Right lobe of liver (tissue), 6 donors: Measurements from ENCODE around the gene KAT5. TPM values are rescaled to one million over a fixed set of nuclear protein-coding genes. Genes with fewer than 3 reads are reported as not detected.

ENCODE experiments used
- ATAC-seq, 4 donors: fragments of 200-7000 bp; cut with Tn5 transposase; one replicate each; pipeline ENCODE4 v1.9.1; 2020; ENCODE audit warnings: mild to moderate bottlenecking in 4 of 4, moderate library complexity in 4 of 4
- DNase-seq, 3 donors: peaks; one replicate each; pipeline ENCODE4 v3.0.0-alpha.2; 2020
- H3K27ac ChIP-seq, 3 donors: fragments of 200-600 bp; one replicate each; pipeline ENCODE4 v1.8.0; 2022
- H3K27me3 ChIP-seq, 2 donors: fragments of 200-600 bp; one replicate each; pipeline ENCODE4 v1.8.0; 2022
- H3K36me3 ChIP-seq, 4 donors: fragments of 200-600 bp; sonication (generic) in 1 of 4; one replicate each; pipeline versions ENCODE4 v1.5.1 to v1.8.0; 2017 to 2022; ENCODE audit warnings: control low read depth in 1 of 4
- H3K4me1 ChIP-seq, 4 donors: fragments of 200-600 bp; sonication (generic) in 1 of 4; one replicate each; pipeline versions ENCODE4 v1.5.1 to v1.8.0; 2017 to 2022; ENCODE audit warnings: control low read depth in 1 of 4
- H3K4me3 ChIP-seq, 3 donors: fragments of 200-600 bp; one replicate each; pipeline ENCODE4 v1.8.0; 2022
- H3K9me3 ChIP-seq, 4 donors: fragments of 200-600 bp; sonication (generic) in 1 of 4; one replicate each; pipeline versions ENCODE4 v1.5.1 to v1.8.0; 2017 to 2022; ENCODE audit warnings: control low read depth in 1 of 4
- CTCF ChIP-seq, 4 donors: fragments of 200-600 bp in 3 of 4; fragments of 450-650 bp in 1 of 4; IDR thresholded peaks; one replicate each; pipeline versions ENCODE4 v1.5.1 to v1.8.0; 2016 to 2022; ENCODE audit warnings: antibody characterized with exemption in 4 of 4, mild to moderate bottlenecking in 2 of 4
- POLR2A ChIP-seq: fragments of 450-650 bp; IDR thresholded peaks from one replicate; pipeline ENCODE4 v1.6.1; 2017; ENCODE audit warnings: antibody characterized with exemption, mild to moderate bottlenecking
- WGBS: methylation state at CpG from one replicate; pipeline ENCODE4 v1.1.6; 2018; ENCODE audit warnings: low coverage, low lambda C conversion rate; ENCODE audit not compliant: insufficient coverage; ENCODE audit errors: missing lambda C conversion rate; 5-methylcytosine and 5-hydroxymethylcytosine counted together
- intact Hi-C, 2 donors: fragments of 100-400 bp; cut with DNase I; formaldehyde crosslinking; loops; one replicate each; pipeline versions ENCODE4 v1.11.2 to v1.14.1; 2022
- long read RNA-seq: library from polyadenylated mRNA; unstranded; transcript quantifications from one replicate; pipeline ENCODE4 v2.0.0, GENCODE V29; 2019
- total RNA-seq, 6 experiments: library from RNA; depleted of rRNA in 2 of 6; stranded (reverse); fragments of >200 nt in 2 of 6; fragmentation: NEBNext Ultra II Directional in 3 of 6; extraction: Animal tissue kit (Norgen Biotek cat#: 25700) in 3 of 6; gene quantifications; one replicate each; pipeline versions ENCODE4 v1.1.0 to v1.2.4, GENCODE V29; 2016 to 2023
- donor health status: DM: no; HTN: yes; CAD: no.
- donor health status: DM: no; HTN: no; CAD: no.
- donor health status: DM: no; HTN: no; CAD: no.
- donor health status: DM: no; HTN: yes; CAD: no.
- donor health status: DM: no; HTN: yes; CAD: no.

KAT5 gene
- 10 to 100 TPM; 17.8 to 30.4 (median 24.0) TPM for total RNA-seq
- long read RNA-seq, partial matches to known transcripts = 2 of 5 reads
- long read RNA-seq, other reads (novel, unspliced or antisense) = 0 of 5 reads

DNA sequence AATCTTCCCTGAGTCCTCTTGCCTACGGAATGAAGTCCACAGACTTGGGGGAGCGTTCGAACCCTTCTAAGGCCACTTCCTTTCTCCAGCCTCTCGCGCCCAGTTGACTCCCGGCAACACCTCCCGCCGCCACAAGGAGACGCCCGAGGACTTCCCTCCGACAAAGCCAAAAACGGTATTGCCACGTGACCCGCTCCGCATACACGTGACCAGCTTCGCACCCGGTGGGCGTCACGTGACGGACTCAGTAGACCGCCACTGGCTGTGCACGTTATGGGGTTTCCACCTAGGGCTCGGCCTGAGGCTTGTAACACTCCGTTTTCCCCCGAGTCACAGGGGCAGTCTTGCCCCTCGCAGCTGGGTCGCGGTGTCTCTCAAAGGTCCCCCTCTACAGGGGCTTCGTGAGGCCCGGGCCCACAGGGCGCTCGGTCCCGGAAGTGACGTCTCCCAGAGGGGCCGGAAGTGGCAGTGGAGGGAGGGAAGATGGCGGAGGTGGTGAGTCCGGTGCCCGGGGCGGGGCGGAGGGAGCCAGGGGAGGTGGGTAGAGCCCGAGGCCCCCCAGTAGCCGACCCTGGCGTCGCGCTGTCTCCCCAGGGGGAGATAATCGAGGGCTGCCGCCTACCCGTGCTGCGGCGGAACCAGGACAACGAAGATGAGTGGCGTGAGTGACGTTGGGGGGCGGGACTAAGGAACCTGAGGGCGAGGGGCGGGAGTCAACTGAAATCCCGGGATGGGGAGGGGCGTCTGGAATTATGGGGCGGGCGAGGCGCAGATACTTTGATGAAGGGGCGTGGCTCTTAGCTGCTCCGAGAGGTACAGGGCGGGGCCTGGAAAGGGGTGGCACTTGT lies at the start of gene KAT5:
KAT5 (plus strand) TSS at position 468 of the 848 bp plus-strand sequence; CDS start at position 484, 16 bp downstream.
- H3K4me1 ChIP-seq = peaks cover 0 to 16% (median 1%) of the 10 kb centered on the region in 4 donors
- peak; percentile 97 to 98 (median 98) for DNase-seq
- WGBS = 0% methylated on average over 49 of the region's 65 CpGs
- intact Hi-C loops = loop anchor here (5.0 to 10.0 kb wide), 2 partner anchors 103 to 105 kb away; no protein-coding TSS in a partner anchor
- H3K27me3 ChIP-seq = no peaks in the 10 kb centered on the region
- no peaks in the 10 kb centered on the region for H3K9me3 ChIP-seq
- peak within 1 kb of the TSS; percentile 97 to 98 (median 97) for H3K27ac ChIP-seq
- peak within 1 kb of the TSS; percentile 62 to 73 (median 70) for H3K4me3 ChIP-seq
- ATAC-seq = peak; percentile 88 to 92 (median 90)
- H3K36me3 ChIP-seq = peaks cover 2 to 37% (median 18%) of the 10 kb centered on the region in 4 donors
- peak; percentile 80 for TF ChIP-seq POLR2A
- peak; percentile 94 to 99 (median 96) for TF ChIP-seq CTCF (IDR thresholded peaks at IDR 0.05)

GRCh38 chr11:65662799-65663638 lies 49.0 kb upstream of the KAT5 start, which contains the start of gene RELA:
TSS of gene RELA (minus strand) at chr11:65662916. CDS start at chr11:65662832, 84 bp downstream.
- Histone ChIP-seq H3K4me3 (peak within 1 kb of the TSS; percentile 67 to 95 (median 88)), H3K4me1 (peaks cover 0 to 25% (median 7%) of the 10 kb centered on the region in 4 donors), H3K9me3 (no peaks in the 10 kb centered on the region), H3K27ac (peak within 1 kb of the TSS; percentile 92 to 100 (median 95)), H3K36me3 (peaks cover 3 to 32% (median 17%) of the 10 kb centered on the region in 4 donors), H3K27me3 (no peaks in the 10 kb centered on the region)
- DNase-seq (peak; percentile 95 to 96 (median 96)), ATAC-seq (peak; percentile 84 to 91 (median 88))
- 3% methylated on average over 12 of the region's 91 CpGs for WGBS
- no peak for TF ChIP-seq CTCF (IDR thresholded peaks at IDR 0.05)
- TF ChIP-seq POLR2A = peak; percentile 84
- intact Hi-C loops = no loop called here

- intact Hi-C loops = no loop called here
- H3K27me3 ChIP-seq = no peaks in the 10 kb centered on the region
- WGBS = 3% methylated on average over 9 of the region's 15 CpGs
- H3K27ac ChIP-seq = peak overlapping the region; percentile 92 to 100 (median 95)
- TF ChIP-seq POLR2A = no peak
- no peak for TF ChIP-seq CTCF (IDR thresholded peaks at IDR 0.05)
- H3K9me3 ChIP-seq = no peaks in the 10 kb centered on the region
- H3K36me3 ChIP-seq = peaks cover 3 to 25% (median 14%) of the 10 kb centered on the region in 4 donors
- peaks cover 0 to 25% (median 7%) of the 10 kb centered on the region in 4 donors for H3K4me1 ChIP-seq
- ATAC-seq (peak; percentile 33 to 42 (median 40)), DNase-seq (peak in 2 of 3 donors; percentile 57 to 61)
- peak overlapping the region; percentile 67 to 95 (median 88) for H3K4me3 ChIP-seq
Measured at GRCh38 chr11:65663639-65664200, 48.3 kb upstream of the KAT5 start.
